WI38 (cell line): Measurements from ENCODE around the gene TKT.

Source experiments
- H3K4me3 ChIP-seq: 2 replicates; pipeline ENCODE4 v1.5.1; 2011; ENCODE audit warnings: low read depth, mild to moderate bottlenecking, control low read depth, low read length
- TF ChIP-seq, protein P1 (sequence below): IDR thresholded peaks from 2 replicates; pipeline ENCODE4 v1.5.1; 2012; ENCODE audit warnings: low read depth, mild to moderate bottlenecking, control low read depth, low read length

The TKT gene

DNA sequence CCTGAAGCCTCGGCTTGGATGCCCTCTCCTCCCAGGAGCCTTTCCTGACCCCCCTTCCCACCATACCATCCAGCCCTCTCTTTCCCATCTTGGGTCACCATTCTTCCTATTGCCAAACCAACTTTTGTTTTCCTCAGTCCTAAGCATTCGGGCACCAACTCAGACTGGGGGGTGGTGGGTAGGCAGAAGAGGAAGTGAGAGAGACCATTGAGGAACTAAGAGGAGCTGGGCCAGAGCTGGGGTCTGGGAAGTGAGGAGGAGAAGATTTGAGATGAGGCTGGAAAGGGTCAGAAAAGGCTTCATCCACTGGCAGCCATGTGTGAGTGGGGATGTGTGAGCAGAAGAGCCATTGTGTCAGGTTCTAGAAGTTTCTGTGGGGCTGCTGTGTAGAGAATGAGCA, 37.7 kb downstream of the TKT start:
- no peak overlapping the region for H3K4me3 ChIP-seq
- TF ChIP-seq, protein P1, sequence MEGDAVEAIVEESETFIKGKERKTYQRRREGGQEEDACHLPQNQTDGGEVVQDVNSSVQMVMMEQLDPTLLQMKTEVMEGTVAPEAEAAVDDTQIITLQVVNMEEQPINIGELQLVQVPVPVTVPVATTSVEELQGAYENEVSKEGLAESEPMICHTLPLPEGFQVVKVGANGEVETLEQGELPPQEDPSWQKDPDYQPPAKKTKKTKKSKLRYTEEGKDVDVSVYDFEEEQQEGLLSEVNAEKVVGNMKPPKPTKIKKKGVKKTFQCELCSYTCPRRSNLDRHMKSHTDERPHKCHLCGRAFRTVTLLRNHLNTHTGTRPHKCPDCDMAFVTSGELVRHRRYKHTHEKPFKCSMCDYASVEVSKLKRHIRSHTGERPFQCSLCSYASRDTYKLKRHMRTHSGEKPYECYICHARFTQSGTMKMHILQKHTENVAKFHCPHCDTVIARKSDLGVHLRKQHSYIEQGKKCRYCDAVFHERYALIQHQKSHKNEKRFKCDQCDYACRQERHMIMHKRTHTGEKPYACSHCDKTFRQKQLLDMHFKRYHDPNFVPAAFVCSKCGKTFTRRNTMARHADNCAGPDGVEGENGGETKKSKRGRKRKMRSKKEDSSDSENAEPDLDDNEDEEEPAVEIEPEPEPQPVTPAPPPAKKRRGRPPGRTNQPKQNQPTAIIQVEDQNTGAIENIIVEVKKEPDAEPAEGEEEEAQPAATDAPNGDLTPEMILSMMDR: no peak

DNA sequence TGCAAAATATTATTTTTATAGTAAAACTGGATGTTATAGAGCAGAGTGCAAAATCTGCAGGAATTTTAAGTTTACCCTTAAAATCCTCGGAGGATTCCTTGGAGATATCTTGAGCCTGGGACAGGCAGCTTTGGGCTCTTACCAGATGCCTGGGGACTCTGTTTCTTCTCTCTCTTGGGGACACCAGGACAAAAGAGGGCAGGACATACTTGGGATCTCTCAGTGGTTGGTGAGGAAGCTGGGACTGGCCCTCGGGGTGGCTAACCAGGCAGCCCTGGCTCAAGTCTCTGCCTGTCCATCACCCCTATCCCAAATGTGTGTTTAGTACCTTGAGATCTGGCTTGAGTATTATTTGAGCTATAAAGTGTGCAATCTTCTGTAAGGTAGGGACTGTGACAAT, 38.6 kb downstream of the TKT start:
- no peak overlapping the region for H3K4me3 ChIP-seq
- TF ChIP-seq, protein P1: no peak

GRCh38 chr3:53216723-53217122, 39.1 kb downstream of the TKT start:
- TF ChIP-seq, protein P1: no peak
- no peak overlapping the region for H3K4me3 ChIP-seq

GRCh38 chr3:53215816-53216215, 40.0 kb downstream of the TKT start:
- H3K4me3 ChIP-seq: no peak overlapping the region
- TF ChIP-seq, protein P1: no peak

DNA sequence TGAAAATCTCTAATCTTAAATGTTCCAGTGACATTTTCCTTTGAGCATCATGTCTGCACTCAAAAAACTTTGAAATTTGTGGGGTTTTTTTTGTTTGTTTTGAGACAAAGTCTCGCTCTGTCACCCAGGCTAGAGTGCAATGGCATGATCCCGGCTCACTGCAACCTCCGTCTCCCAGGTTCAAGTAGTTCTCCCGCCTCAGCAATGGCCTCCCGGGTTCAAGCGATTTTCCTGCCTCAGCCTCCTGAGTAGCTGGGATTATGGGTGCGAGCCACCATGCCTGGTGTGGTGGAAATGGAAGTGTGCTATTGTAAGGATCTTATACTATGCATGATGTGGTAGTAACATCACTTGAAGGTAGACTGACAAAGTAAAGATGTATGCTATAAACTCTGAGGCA, 42.5 kb downstream of the TKT start:
- H3K4me3 ChIP-seq: no peak overlapping the region
- TF ChIP-seq, protein P1: no peak

- no peak overlapping the region for H3K4me3 ChIP-seq
- TF ChIP-seq, protein P1: no peak
Observed at GRCh38 chr3:53211706-53212702, 43.8 kb downstream of the TKT start.

DNA sequence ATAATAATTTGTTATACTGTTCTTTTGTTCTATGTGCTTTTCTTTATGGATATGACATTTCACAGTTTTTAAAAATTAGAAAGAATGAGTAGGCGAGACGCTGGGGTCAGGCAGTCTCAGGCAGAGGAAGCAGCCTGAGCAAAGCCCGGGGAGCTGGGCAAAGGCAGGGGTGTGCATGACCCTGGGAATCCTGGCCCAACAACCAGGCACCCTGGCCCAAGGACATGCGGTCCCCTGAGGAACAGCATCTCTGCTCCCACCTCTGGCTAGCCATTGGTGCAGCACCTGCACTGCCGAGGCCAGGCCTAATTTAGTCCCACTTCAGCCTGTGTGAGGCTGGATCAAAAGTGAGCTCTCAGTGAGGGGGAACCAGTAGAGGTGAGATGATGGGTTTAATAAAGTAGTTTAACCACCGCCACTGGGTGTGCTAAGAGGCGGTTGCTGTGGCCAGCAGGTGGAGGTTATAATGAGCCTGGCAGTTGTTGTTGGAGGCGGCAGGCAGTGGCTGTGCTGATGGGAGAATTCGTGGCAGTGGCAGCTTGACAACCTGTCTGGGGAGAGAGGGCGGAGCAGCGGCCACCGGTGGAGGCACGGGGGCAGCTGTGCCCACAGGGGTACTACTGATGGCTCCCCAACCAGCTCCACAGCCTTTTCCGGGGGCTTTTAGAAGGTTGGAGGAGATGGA, 53.3 kb downstream of the TKT start:
- TF ChIP-seq, protein P1: no peak

More for the DNA sequence above, 53.3 kb downstream of the TKT start:
- no peak overlapping the region for H3K4me3 ChIP-seq
